Adrenal gland (tissue), 12 donors: ENCODE measurements around the gene SIDT2. TPM values are rescaled to one million over a fixed set of nuclear protein-coding genes. Genes with fewer than 3 reads are reported as not detected.

Source experiments
- DNase-seq, 7 donors: peaks; one replicate each; pipeline ENCODE4 v3.0.0-alpha.2; 2019 to 2020
- H3K27ac ChIP-seq, 5 donors: fragments of 200-600 bp; sonication (generic) in 4 of 5; 1 replicate in 3 of 5; 2 replicates in 2 of 5; pipeline versions ENCODE4 v1.5.1 to v1.8.0; 2016 to 2020; ENCODE audit warnings: mild to moderate bottlenecking in 1 of 5
- H3K27me3 ChIP-seq: fragments of 200-600 bp; 2 replicates; pipeline ENCODE4 v1.8.0; 2021
- H3K36me3 ChIP-seq, 2 donors: fragments of 200-600 bp; replicated peaks in 1 of 2; 1 replicate in 1 of 2; 2 replicates in 1 of 2; pipeline versions ENCODE4 v1.5.1 to v1.8.0; 2018 to 2022
- H3K4me1 ChIP-seq, 2 donors: fragments of 200-600 bp; replicated peaks in 1 of 2; 1 replicate in 1 of 2; 2 replicates in 1 of 2; pipeline versions ENCODE4 v1.5.1 to v1.8.0; 2018 to 2021
- H3K4me3 ChIP-seq, 4 donors: fragments of 200-600 bp; sonication (generic) in 3 of 4; one replicate each; pipeline ENCODE4 v1.5.1; 2016 to 2018
- H3K9me3 ChIP-seq, 3 donors: fragments of 200-600 bp; sonication (generic) in 1 of 3; replicated peaks in 1 of 3; 1 replicate in 2 of 3; 2 replicates in 1 of 3; pipeline versions ENCODE4 v1.5.1 to v1.8.0; 2016 to 2021
- POLR2A ChIP-seq, 2 donors: fragments of 450-650 bp; IDR thresholded peaks; one replicate each; pipeline ENCODE4 v1.6.1; 2017; ENCODE audit warnings: antibody characterized with exemption in 2 of 2, mild to moderate bottlenecking in 2 of 2, moderate library complexity in 1 of 2
- WGBS, 4 donors: extraction: QIAGEN DNeasy Blood & Tissue Kit in 2 of 4; methylation state at CpG; one replicate each; pipeline versions ENCODE4 v1.1.5 to v1.1.7; 2013 to 2017; 5-methylcytosine and 5-hydroxymethylcytosine counted together
- intact Hi-C, 2 donors: fragments of 100-400 bp; cut with DNase I; formaldehyde crosslinking; loops; one replicate each; pipeline versions ENCODE4 v1.14.1 to v1.15.0; 2022 to 2023
- polyA plus RNA-seq, 3 donors: library from polyadenylated mRNA; stranded (reverse); fragments of 200-250 nt in 2 of 3; fragments of 350-450 nt in 1 of 3; fragmentation: Illumina TruSeq in 1 of 3; extraction: RNeasy Lipid Tissue Mini Kit (QIAGEN cat#74804) in 1 of 3; gene quantifications; one replicate each; pipeline ENCODE4 v1.2.3, GENCODE V29; 2013 to 2014
- total RNA-seq, 9 donors: library from RNA; depleted of rRNA in 4 of 9; stranded (reverse); fragments of >200 nt in 4 of 9; fragments of 120-200 nt in 1 of 9; fragmentation: NEBNext Ultra II Directional in 1 of 9; extraction: Animal tissue kit (Norgen Biotek cat#: 25700) in 1 of 9; gene quantifications; one replicate each; pipeline versions ENCODE4 v1.1.0 to v1.2.4, GENCODE V29; 2013 to 2023
- TF ChIP-seq, protein P1 (sequence below), 6 experiments: fragments of 450-650 bp in 4 of 6; fragments of 200-600 bp in 2 of 6; sonication (generic) in 1 of 6; IDR thresholded peaks; 1 replicate in 5 of 6; 2 replicates in 1 of 6; pipeline versions ENCODE4 v1.5.1 to v1.8.0; 2016 to 2021; ENCODE audit warnings: antibody characterized with exemption in 6 of 6, mild to moderate bottlenecking in 2 of 6, moderate library complexity in 1 of 6
- donor health status: healthy with polysubstance abuse.
- donor health status: Bipolar disorder and iron deficiency.
- donor health status: DM: yes; HTN: yes; CAD: no.
- donor health status: DM: no; HTN: no; CAD: no.
- donor health status: DM: no; HTN: no; CAD: no.
- donor health status: DM: yes; HTN: yes; CAD: no.

Gene SIDT2
- total and polyA plus RNA-seq, 12 donors = 23.4 to 87.1 (median 44.5) TPM

DNA sequence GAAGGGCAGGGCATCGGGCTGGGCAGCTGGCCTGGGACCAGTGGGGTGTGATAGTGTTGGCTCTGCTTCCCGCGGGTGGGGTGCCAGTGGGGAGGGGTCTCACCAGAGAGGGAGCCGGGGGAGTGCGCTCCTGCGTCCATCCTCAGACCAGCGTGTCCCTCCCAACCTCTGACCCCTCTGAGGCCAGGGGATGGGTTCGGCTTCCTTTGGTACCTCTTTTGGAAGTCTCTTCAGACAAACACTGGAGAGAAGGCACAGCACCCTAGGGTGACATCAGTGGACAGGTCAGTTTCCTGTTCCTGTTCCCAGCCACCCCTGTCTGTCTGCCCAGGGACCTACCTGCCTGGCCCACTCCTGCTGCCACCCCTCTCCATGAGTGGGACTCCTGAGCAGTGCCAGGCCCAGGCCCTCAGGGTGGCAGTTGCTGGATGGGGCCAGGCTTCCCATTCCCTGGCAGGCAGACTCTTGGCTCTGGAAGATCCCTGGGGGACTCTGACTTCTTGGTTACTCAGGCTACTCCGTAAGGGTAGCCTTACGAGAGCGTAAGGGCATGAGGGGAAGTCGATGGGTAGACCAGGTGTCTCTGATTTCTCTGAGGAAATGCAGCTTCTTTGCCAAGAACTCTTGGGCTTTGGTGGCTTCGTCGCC is 23.2 kb downstream of the SIDT2 start:
- intact Hi-C loops = no loop called here
- Histone ChIP-seq H3K9me3 (no peaks in the 10 kb centered on the region), H3K4me3 (peak overlapping the region in 1 of 4 donors; percentile 47), H3K27ac (peak overlapping the region in 4 of 5 donors; percentile 33 to 92 (median 77)), H3K4me1 (peaks cover 16 to 22% of the 10 kb centered on the region in 2 donors), H3K36me3 (peaks cover 0 to 38% of the 10 kb centered on the region in 2 donors), H3K27me3 (no peaks in the 10 kb centered on the region)
- TF ChIP-seq, protein P1, sequence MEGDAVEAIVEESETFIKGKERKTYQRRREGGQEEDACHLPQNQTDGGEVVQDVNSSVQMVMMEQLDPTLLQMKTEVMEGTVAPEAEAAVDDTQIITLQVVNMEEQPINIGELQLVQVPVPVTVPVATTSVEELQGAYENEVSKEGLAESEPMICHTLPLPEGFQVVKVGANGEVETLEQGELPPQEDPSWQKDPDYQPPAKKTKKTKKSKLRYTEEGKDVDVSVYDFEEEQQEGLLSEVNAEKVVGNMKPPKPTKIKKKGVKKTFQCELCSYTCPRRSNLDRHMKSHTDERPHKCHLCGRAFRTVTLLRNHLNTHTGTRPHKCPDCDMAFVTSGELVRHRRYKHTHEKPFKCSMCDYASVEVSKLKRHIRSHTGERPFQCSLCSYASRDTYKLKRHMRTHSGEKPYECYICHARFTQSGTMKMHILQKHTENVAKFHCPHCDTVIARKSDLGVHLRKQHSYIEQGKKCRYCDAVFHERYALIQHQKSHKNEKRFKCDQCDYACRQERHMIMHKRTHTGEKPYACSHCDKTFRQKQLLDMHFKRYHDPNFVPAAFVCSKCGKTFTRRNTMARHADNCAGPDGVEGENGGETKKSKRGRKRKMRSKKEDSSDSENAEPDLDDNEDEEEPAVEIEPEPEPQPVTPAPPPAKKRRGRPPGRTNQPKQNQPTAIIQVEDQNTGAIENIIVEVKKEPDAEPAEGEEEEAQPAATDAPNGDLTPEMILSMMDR (IDR thresholded peaks at IDR 0.05) = no peak
- DNase-seq = no peak
- 50 to 72% (median 63%) methylated on average over 2 to 14 of the region's 14 CpGs for WGBS, 4 donors

DNA sequence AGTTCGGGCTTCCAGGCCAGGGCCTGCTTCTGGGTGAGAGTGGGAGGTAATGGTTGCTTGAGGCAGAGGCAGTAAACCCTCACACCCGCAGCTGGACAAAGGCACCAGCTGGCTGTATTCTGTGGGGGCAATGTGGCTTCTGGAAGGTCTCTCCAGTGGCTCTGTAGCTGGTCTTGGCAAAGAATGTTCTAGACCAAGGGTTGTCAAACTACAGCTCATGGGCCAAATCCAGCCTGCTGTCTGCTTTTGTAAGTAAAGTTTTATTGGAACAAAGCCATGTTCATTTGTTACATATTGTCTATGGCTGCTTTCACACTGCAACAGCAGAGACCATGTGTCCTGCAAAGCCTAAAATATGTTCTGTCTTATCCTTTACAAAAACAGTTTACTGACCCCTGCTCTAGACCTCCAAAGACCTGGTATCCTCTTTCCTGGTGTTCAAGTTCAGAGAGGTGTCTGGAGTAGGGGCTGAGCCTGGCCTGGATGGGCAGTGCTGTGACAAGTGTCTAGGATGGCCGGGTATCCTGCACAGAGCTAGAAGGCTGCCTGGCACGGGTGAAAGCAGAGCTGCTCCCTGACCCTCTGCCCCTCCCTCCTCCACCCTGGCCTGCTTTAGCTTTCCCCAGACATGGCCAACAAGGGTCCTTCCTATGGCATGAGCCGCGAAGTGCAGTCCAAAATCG is 24.0 kb downstream of the SIDT2 start:
- no peak for TF ChIP-seq POLR2A (IDR thresholded peaks at IDR 0.05)
- TF ChIP-seq, protein P1 (IDR thresholded peaks at IDR 0.05) = no peak
- intact Hi-C loops = no loop called here

DNA sequence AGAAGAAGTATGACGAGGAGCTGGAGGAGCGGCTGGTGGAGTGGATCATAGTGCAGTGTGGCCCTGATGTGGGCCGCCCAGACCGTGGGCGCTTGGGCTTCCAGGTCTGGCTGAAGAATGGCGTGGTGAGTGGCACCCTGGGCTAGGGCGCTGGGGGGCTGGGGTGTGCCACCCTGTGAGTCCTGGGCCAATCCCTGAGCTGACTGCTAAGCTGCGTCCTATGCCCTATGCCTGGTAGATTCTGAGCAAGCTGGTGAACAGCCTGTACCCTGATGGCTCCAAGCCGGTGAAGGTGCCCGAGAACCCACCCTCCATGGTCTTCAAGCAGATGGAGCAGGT is 24.5 kb downstream of the SIDT2 start:
- peaks cover 16 to 22% of the 10 kb centered on the region in 2 donors for H3K4me1 ChIP-seq
- intact Hi-C loops = no loop called here
- no peaks in the 10 kb centered on the region for H3K27me3 ChIP-seq
- peak overlapping the region in 1 of 4 donors; percentile 24 for H3K4me3 ChIP-seq
- TF ChIP-seq, protein P1 (IDR thresholded peaks at IDR 0.05) = no peak
- no peak for TF ChIP-seq POLR2A (IDR thresholded peaks at IDR 0.05)
- no peak for DNase-seq
- H3K36me3 ChIP-seq = peaks cover 0 to 38% of the 10 kb centered on the region in 2 donors
- H3K27ac ChIP-seq = peak overlapping the region in 4 of 5 donors; percentile 57 to 92 (median 74)
- 88 to 96% (median 92%) methylated on average over 8 to 10 of the region's 10 CpGs for WGBS, 4 donors
- H3K9me3 ChIP-seq = no peaks in the 10 kb centered on the region

More for the DNA sequence above, 24.0 kb downstream of the SIDT2 start:
- Histone ChIP-seq H3K27me3 (no peaks in the 10 kb centered on the region), H3K27ac (peak overlapping the region in 4 of 5 donors; percentile 57 to 92 (median 74)), H3K36me3 (peaks cover 0 to 38% of the 10 kb centered on the region in 2 donors), H3K4me3 (peak overlapping the region in 1 of 4 donors; percentile 47), H3K9me3 (no peaks in the 10 kb centered on the region), H3K4me1 (peaks cover 16 to 22% of the 10 kb centered on the region in 2 donors)
- 83 to 89% (median 86%) methylated on average over 5 to 7 of the region's 7 CpGs for WGBS, 4 donors
- no peak for DNase-seq

DNA sequence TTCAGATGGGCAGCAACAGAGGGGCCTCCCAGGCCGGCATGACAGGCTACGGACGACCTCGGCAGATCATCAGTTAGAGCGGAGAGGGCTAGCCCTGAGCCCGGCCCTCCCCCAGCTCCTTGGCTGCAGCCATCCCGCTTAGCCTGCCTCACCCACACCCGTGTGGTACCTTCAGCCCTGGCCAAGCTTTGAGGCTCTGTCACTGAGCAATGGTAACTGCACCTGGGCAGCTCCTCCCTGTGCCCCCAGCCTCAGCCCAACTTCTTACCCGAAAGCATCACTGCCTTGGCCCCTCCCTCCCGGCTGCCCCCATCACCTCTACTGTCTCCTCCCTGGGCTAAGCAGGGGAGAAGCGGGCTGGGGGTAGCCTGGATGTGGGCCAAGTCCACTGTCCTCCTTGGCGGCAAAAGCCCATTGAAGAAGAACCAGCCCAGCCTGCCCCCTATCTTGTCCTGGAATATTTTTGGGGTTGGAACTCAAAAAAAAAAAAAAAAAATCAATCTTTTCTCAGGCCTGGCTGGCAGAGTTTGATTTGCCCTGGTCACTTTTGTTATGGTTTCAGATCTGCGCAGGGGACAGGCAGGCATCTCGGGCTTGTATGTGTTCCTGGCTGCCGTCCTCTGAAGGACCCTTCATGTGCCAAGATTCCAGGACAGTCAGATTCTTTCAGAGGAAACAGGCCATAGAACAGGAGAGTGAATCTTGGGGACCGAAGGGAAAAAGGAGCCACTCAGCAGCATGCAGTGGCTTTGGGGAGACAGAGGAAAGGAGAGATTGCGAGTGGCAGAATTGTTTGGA is 25.9 kb downstream of the SIDT2 start:
- no peak overlapping the region for H3K4me3 ChIP-seq
- H3K27ac ChIP-seq = peak overlapping the region; percentile 57 to 92 (median 79)

More for the DNA sequence above, 25.9 kb downstream of the SIDT2 start:
- Histone ChIP-seq H3K36me3 (peaks cover 0 to 38% of the 10 kb centered on the region in 2 donors), H3K27me3 (no peaks in the 10 kb centered on the region), H3K4me1 (peaks cover 16 to 22% of the 10 kb centered on the region in 2 donors), H3K9me3 (no peaks in the 10 kb centered on the region)
- WGBS, 4 donors = 35 to 47% (median 40%) methylated on average over 15 to 17 of the region's 17 CpGs
- TF ChIP-seq POLR2A (IDR thresholded peaks at IDR 0.05) = peak in 1 of 2 donors; percentile 12
- TF ChIP-seq, protein P1 (IDR thresholded peaks at IDR 0.05) = peak in 1 of 6 experiments; percentile 1
- peak in 2 of 7 donors; percentile 44 to 45 for DNase-seq
- intact Hi-C loops = loop anchor here in 1 of 2 donors (5.0 kb wide), 1 partner anchor 72 kb away; no protein-coding TSS in a partner anchor
